C4-2B (cell line): ENCODE results near the gene SHISA4.

Experiments used
- CTCF ChIP-seq: fragments of 450-650 bp; conservative IDR thresholded peaks from 2 replicates; pipeline ENCODE4 v1.5.1; 2017; ENCODE audit warnings: mild to moderate bottlenecking
- ZFX ChIP-seq: fragments of 450-650 bp; IDR thresholded peaks from 2 replicates; pipeline ENCODE4 v1.6.1; 2017

GRCh38 chr1:201882665-201883132 is 6.0 kb upstream of the SHISA4 start:
- TF ChIP-seq CTCF (no peak), ZFX (no peak)
